Measurements from ENCODE around the gene RAI1. TPM values are rescaled to one million over a fixed set of nuclear protein-coding genes. Genes with fewer than 3 reads are reported as not detected.

The RAI1 gene
- total and polyA plus RNA-seq, 2 of the 8 experiments (the other 6 are each of a cell fraction or from before 2014, with no cell fraction given), result 0.39 to 1.2 TPM

GRCh38 chr17:17671369-17672129, 9.7 kb upstream of the RAI1 start:
- no peak overlapping the region for H2BK20ac ChIP-seq (ENCODE audit: low read length)
- no peak overlapping the region for H3K18ac ChIP-seq (ENCODE audit: extremely low read depth, low read length)
- WGBS, 2 experiments (ENCODE audit: extremely low coverage in 1 of 2, insufficient coverage in 1 of 2, insufficient read length in 1 of 2, insufficient replicate concordance in 2 of 2, low coverage in 1 of 2, low lambda C conversion rate in 2 of 2, missing lambda C conversion rate in 1 of 2), result 83% methylated on average over 10 of the region's 10 CpGs; no CpG with 5 or more reads in 1 of the 2 experiments
- H3K27me3 ChIP-seq (replicated peaks in 1 of 4; ENCODE audit: control insufficient read depth in 3 of 4, extremely low read depth in 1 of 4, insufficient read depth in 3 of 4, low read length in 3 of 4), result peaks cover 0 to 26% (median 21%) of the 10 kb centered on the region in 4 experiments; a peak in 6 of 7 replicates
- ChIA-PET CTCF (ENCODE audit: partially characterized antibody) (interaction anchor here (0.5 to 2.3 kb wide), 8 partner anchors 8 to 248 kb away, joined by 3 to 9 read pairs (median 4); no protein-coding TSS in a partner anchor), POLR2A (ENCODE audit: partially characterized antibody) (interaction anchor here (0.5 to 0.9 kb wide), 2 partner anchors 9 to 28 kb away, joined by 3 read pairs; no protein-coding TSS in a partner anchor)
- H3K79me2 ChIP-seq (ENCODE audit: control insufficient read depth in 1 of 2, insufficient read depth in 2 of 2, low read length in 2 of 2), result no peaks in the 10 kb centered on the region
- no peak overlapping the region for H2BK120ac ChIP-seq (replicated peaks; ENCODE audit: low read depth, low read length)
- no peaks in the 10 kb centered on the region for H3K9me3 ChIP-seq (ENCODE audit: insufficient read depth in 2 of 2, low read depth in 1 of 2, low read length in 1 of 2)
- DNase-seq (ENCODE audit: low read depth in 1 of 2, low spot score in 2 of 2) (no peak), FAIRE-seq (no peak)
- no peak overlapping the region for H3K4me2 ChIP-seq (ENCODE audit: insufficient read depth in 1 of 2, low read depth in 2 of 2, low read length in 2 of 2)
- no peaks in the 10 kb centered on the region for H3K36me3 ChIP-seq (ENCODE audit: control insufficient read depth in 2 of 4, insufficient read depth in 4 of 4, low read length in 3 of 4)
- H2AK5ac ChIP-seq (ENCODE audit: low read depth, low read length), result no peak overlapping the region
- no peak overlapping the region for H4K91ac ChIP-seq (replicated peaks; ENCODE audit: insufficient read length, low read length)
- no peak overlapping the region for H3K9ac ChIP-seq (replicated peaks in 1 of 4; ENCODE audit: extremely low read depth in 1 of 4, low read depth in 3 of 4, low read length in 3 of 4)
- H3K56ac ChIP-seq (replicated peaks; ENCODE audit: insufficient read length, low read depth, low read length), result no peak overlapping the region
- H2BK12ac ChIP-seq (ENCODE audit: low read depth, low read length), result no peak overlapping the region
- no peak overlapping the region for H3K27ac ChIP-seq (ENCODE audit: low read depth, low read length)
- no peak overlapping the region for H3K4me3 ChIP-seq (ENCODE audit: extremely low read depth in 1 of 4, insufficient read depth in 2 of 4, low read depth in 3 of 4, low read length in 4 of 4)
- H2BK5ac ChIP-seq (ENCODE audit: low read depth, low read length), result no peak overlapping the region
- no peaks in the 10 kb centered on the region for H3K23me2 ChIP-seq (ENCODE audit: low read depth, low read length)
- no peak overlapping the region for H4K5ac ChIP-seq (ENCODE audit: insufficient read length, low read depth, low read length)
- H4K20me1 ChIP-seq (replicated peaks in 1 of 2; ENCODE audit: control insufficient read depth in 1 of 2, insufficient read depth in 2 of 2, low read length in 2 of 2), result no peaks in the 10 kb centered on the region
- peaks cover 4 to 11% (median 6%) of the 10 kb centered on the region in 4 experiments for H3K4me1 ChIP-seq (replicated peaks in 1 of 4; ENCODE audit: control insufficient read depth in 3 of 4, insufficient read depth in 4 of 4, low read length in 3 of 4)
- peak; percentile 81; the same call in 1 of the 2 replicates for TF ChIP-seq KDM1A (IDR thresholded peaks at IDR 0.05; ENCODE audit: borderline replicate concordance, low read length)
- no peak for TF ChIP-seq PHF8 (conservative IDR thresholded peaks at IDR 0.05; ENCODE audit: low read depth, low read length)
- H3K79me1 ChIP-seq (ENCODE audit: low read depth, low read length), result no peaks in the 10 kb centered on the region
- H3K4ac ChIP-seq (replicated peaks; ENCODE audit: insufficient read length, low read depth, low read length), result no peak overlapping the region
- H3K23ac ChIP-seq (ENCODE audit: insufficient read length), result no peak overlapping the region
- H3K14ac ChIP-seq (ENCODE audit: insufficient read length), result no peak overlapping the region
- H2AFZ ChIP-seq (ENCODE audit: low read length), result no peak overlapping the region
- H4K8ac ChIP-seq (ENCODE audit: extremely low read depth, insufficient read depth, low read length), result no peak overlapping the region
- no peak overlapping the region for H2BK15ac ChIP-seq (ENCODE audit: low read length)

All from H1 (cell line).